Measurements from ENCODE around the gene DAAM1. TPM values are rescaled to one million over a fixed set of nuclear protein-coding genes. Genes with fewer than 3 reads are reported as not detected.

DAAM1 gene
- total RNA-seq, 4 donors from 2014 or later: 25.3 to 47.2 (median 37.8) TPM

DNA sequence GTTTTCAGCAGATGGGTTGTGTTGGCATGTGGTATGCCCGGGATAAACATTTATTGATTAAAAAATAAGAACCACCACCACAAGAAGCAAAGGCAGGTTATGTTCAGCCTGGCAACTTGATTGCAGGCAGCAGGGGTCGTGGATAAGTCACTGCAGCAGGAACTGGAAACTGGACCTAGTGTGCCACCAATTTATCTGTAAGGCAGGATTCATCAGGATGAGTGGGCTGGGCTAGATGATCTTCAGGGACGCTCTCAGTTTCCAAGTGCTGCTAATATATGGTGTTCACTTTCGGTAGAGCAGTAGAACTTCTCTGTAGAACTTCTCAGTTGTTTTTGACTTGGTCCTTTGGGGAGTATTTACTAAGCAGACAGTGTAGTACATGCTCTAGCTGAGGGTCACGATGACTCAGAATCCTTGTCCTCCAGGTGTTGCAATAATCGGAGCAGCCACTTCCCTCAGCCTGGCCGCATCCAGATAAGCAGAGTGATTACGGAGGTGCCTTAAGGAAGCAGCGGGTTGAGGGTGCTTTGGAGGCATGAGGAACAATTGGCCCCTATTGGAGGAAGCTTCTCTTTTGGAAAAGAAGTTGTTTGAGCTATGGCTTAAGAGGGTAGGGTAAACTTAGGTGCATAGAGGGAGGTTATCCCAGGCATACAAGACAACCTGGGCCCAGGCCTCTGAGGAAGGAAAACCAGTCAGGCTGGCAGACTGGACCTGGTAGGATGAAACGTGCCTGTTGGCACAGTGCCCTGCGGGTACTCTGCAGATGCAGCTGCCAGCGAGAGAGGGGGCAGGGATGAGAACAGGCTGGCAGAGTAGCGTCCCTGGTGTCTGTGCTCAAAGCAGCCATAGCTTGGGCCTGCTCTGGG, 172.7 kb downstream of the DAAM1 start:
- Histone ChIP-seq H3K4me3 (replicated peaks in 1 of 3) (no peak overlapping the region), H3K27me3 (no peaks in the 10 kb centered on the region), H3K9me3 (no peaks in the 10 kb centered on the region), H3K4me1 (peaks cover 18 to 50% of the 10 kb centered on the region in 2 donors), H3K27ac (peak overlapping the region; percentile 78 to 90 (median 79)), H3K36me3 (no peaks in the 10 kb centered on the region)
- DNase-seq: peak; percentile 95 to 96
- intact Hi-C loops (cut with DNase I): loop anchor here (5.0 kb wide), 1 partner anchor 174 kb away; the partner anchor contains the start of gene DAAM1
- WGBS, 2 donors: 53 to 55% methylated on average over 13 of the region's 13 CpGs
- TF ChIP-seq POLR2A (IDR thresholded peaks at IDR 0.05): no peak
- TF ChIP-seq, protein P1, sequence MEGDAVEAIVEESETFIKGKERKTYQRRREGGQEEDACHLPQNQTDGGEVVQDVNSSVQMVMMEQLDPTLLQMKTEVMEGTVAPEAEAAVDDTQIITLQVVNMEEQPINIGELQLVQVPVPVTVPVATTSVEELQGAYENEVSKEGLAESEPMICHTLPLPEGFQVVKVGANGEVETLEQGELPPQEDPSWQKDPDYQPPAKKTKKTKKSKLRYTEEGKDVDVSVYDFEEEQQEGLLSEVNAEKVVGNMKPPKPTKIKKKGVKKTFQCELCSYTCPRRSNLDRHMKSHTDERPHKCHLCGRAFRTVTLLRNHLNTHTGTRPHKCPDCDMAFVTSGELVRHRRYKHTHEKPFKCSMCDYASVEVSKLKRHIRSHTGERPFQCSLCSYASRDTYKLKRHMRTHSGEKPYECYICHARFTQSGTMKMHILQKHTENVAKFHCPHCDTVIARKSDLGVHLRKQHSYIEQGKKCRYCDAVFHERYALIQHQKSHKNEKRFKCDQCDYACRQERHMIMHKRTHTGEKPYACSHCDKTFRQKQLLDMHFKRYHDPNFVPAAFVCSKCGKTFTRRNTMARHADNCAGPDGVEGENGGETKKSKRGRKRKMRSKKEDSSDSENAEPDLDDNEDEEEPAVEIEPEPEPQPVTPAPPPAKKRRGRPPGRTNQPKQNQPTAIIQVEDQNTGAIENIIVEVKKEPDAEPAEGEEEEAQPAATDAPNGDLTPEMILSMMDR (IDR thresholded peaks at IDR 0.05): peak in 2 of 6 experiments; percentile 9 to 15

DNA sequence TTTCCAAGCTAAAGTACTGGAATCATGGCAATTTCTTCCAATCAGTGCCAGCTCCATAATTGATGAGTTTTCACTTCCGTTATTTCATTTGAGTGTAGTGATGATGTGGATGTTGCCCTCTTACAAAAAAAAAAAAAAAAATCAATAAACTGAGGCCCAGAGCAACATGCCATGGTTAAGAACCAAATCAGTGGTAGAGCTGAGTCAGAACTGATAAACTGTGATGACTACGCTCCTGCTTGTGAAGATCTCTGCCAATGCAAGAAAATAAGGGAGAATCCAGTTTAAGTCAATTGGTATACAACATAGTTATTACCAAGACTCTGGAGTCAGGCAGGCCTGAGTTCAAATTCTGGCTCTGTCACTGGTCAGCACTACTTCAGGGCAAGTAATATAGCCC, 174.0 kb downstream of the DAAM1 start:
- Histone ChIP-seq H3K4me1 (peaks cover 18 to 40% of the 10 kb centered on the region in 2 donors), H3K9me3 (no peaks in the 10 kb centered on the region), H3K27me3 (no peaks in the 10 kb centered on the region), H3K4me3 (replicated peaks in 1 of 3) (no peak overlapping the region), H3K36me3 (peaks cover 0 to 2% of the 10 kb centered on the region in 2 donors), H3K27ac (peak overlapping the region in 1 of 3 donors; percentile 79)
- no peak for DNase-seq
- TF ChIP-seq, protein P1 (IDR thresholded peaks at IDR 0.05): no peak
- TF ChIP-seq POLR2A (IDR thresholded peaks at IDR 0.05): no peak
- intact Hi-C loops (cut with DNase I): loop anchor here (5.0 kb wide), 1 partner anchor 175 kb away; the partner anchor contains the start of gene DAAM1
- WGBS, 2 donors: 90 to 98% methylated on average over 2 of the region's 2 CpGs

DNA sequence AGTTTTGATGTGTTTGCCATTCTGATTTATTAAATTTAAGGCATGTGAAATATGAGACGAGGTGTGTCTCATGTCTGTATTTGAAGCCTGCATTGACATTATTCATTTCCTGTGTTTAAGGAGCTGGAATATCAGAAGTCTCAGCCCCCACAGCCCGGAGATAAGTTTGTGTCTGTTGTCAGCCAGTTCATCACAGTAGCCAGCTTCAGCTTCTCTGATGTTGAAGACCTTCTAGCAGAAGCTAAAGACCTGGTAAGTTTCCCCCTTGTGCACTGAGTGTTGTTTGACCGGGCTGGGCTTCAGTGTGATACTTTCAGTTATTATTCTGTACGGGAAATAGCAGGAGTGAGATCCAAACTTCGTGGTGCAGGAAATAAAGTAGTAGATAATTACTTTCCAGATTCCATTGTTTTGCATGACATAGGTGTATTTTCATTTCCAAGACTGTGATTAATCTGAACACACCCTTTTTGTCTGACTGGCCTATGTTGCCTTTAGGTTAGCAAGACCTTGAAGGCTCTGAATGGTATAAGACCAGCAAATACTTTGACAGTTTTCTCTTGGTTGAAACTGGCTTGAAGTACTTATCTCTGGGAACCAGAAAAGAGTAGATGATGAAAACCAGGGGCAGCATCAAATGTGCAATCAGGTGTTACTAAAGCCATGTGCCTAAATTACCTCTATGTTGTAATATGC, 175.2 kb downstream of the DAAM1 start:
- Histone ChIP-seq H3K4me3 (replicated peaks in 1 of 3) (no peak overlapping the region), H3K27me3 (no peaks in the 10 kb centered on the region), H3K27ac (peak overlapping the region in 1 of 3 donors; percentile 15), H3K36me3 (peaks cover 0 to 10% of the 10 kb centered on the region in 2 donors), H3K4me1 (peaks cover 18 to 30% of the 10 kb centered on the region in 2 donors), H3K9me3 (no peaks in the 10 kb centered on the region)
- DNase-seq: no peak
- 72 to 80% methylated on average over 5 of the region's 5 CpGs for WGBS, 2 donors
- TF ChIP-seq POLR2A (IDR thresholded peaks at IDR 0.05): no peak
- TF ChIP-seq, protein P1 (IDR thresholded peaks at IDR 0.05): no peak
- intact Hi-C loops (cut with DNase I): loop anchor here (5.0 kb wide), 1 partner anchor 176 kb away; the partner anchor contains the start of gene DAAM1

DNA sequence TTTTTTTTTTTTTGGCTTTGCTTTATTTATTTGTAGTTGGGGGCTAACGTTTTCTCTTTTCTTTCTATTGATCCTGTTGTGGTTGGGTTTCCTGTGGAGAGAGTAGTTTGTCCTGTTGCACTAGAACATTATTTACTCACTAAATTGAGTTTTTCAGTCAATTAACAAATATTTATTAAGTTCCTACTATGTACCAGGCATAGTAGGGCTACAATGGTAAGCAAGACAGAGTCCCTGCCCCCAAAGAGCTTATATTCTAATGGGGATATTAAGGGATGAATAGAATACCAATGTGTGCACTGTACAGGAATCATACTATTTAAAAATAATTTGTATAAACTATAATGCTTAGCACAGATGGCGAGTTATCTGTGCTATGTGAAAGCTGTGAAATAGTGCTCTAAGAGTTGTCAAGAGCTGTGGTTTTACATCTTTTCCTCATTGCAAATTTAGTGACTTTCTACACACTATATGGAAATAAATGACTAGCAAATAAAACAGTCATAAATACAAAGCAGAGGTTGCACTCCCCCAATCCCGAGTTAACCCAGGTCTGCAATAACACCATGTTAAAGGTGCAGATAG, 181.8 kb downstream of the DAAM1 start:
- peaks cover 0 to 10% of the 10 kb centered on the region in 2 donors for H3K36me3 ChIP-seq
- no peak overlapping the region for H3K4me3 ChIP-seq (replicated peaks in 1 of 3)
- TF ChIP-seq, protein P1 (IDR thresholded peaks at IDR 0.05): no peak
- no peak for DNase-seq
- H3K4me1 ChIP-seq: peaks cover 0 to 10% of the 10 kb centered on the region in 2 donors
- intact Hi-C loops (cut with DNase I): no loop called here
- H3K9me3 ChIP-seq: no peaks in the 10 kb centered on the region
- 90 to 94% methylated on average over 3 of the region's 3 CpGs for WGBS, 2 donors
- no peak overlapping the region for H3K27ac ChIP-seq
- H3K27me3 ChIP-seq: no peaks in the 10 kb centered on the region

Data from thyroid gland (tissue), 4 donors.